RWPE2 (cell line): ENCODE data around the gene WSCD1.

ENCODE experiments used
- ATAC-seq: fragments of 200-7000 bp; cut with Tn5 transposase; 3 replicates; pipeline ENCODE4 v1.9.1; 2021; ENCODE audit warnings: low read depth
- DNase-seq: peaks from one replicate; pipeline ENCODE4 v3.0.0-alpha.2; 2020; ENCODE audit warnings: low spot score
- H3K27ac ChIP-seq: fragments of 450-650 bp; 2 replicates; pipeline ENCODE4 v1.5.1; 2017; ENCODE audit warnings: mild to moderate bottlenecking; ENCODE audit not compliant: poor library complexity, severe bottlenecking
- H3K27me3 ChIP-seq: fragments of 250-450 bp; sonication (Bioruptor Pico); 2 replicates; pipeline ENCODE4 v1.5.1; 2021; ENCODE audit warnings: mild to moderate bottlenecking, moderate library complexity; ENCODE audit not compliant: insufficient read depth, poor library complexity, severe bottlenecking
- H3K36me3 ChIP-seq: fragments of 250-450 bp; sonication (Bioruptor Pico); 2 replicates; pipeline ENCODE4 v1.5.1; 2020; ENCODE audit warnings: low read depth, mild to moderate bottlenecking, moderate library complexity
- H3K4me1 ChIP-seq: fragments of 250-450 bp; sonication (Bioruptor Pico); 2 replicates; pipeline ENCODE4 v1.5.1; 2021; ENCODE audit warnings: mild to moderate bottlenecking, moderate library complexity; ENCODE audit not compliant: insufficient read depth, poor library complexity, severe bottlenecking
- H3K4me3 ChIP-seq: fragments of 250-450 bp; sonication (Bioruptor Pico); 2 replicates; pipeline ENCODE4 v1.5.1; 2021; ENCODE audit warnings: mild to moderate bottlenecking, moderate library complexity; ENCODE audit not compliant: severe bottlenecking
- H3K9me3 ChIP-seq: fragments of 250-450 bp; sonication (Bioruptor Pico); 2 replicates; pipeline ENCODE4 v1.5.1; 2021; ENCODE audit warnings: mild to moderate bottlenecking, moderate library complexity; ENCODE audit not compliant: severe bottlenecking
- CTCF ChIP-seq: fragments of 450-650 bp; IDR thresholded peaks from one replicate; pipeline ENCODE4 v1.5.1; 2017; ENCODE audit warnings: mild to moderate bottlenecking, moderate library complexity; ENCODE audit not compliant: poor library complexity, severe bottlenecking

Gene WSCD1

GRCh38 chr17:6092182-6092902 lies 22.2 kb downstream of the WSCD1 start:
- H3K4me1 ChIP-seq: no peaks in the 10 kb centered on the region
- no peaks in the 10 kb centered on the region for H3K27me3 ChIP-seq
- no peaks in the 10 kb centered on the region for H3K9me3 ChIP-seq
- no peak overlapping the region for H3K4me3 ChIP-seq
- DNase-seq: no peak
- no peak overlapping the region for H3K27ac ChIP-seq
- ATAC-seq: no peak
- TF ChIP-seq CTCF: no peak
- H3K36me3 ChIP-seq: no peaks in the 10 kb centered on the region

GRCh38 chr17:6092903-6093468 lies 22.8 kb downstream of the WSCD1 start:
- no peak for DNase-seq
- Histone ChIP-seq H3K4me3 (no peak overlapping the region), H3K27me3 (no peaks in the 10 kb centered on the region), H3K4me1 (no peaks in the 10 kb centered on the region), H3K9me3 (no peaks in the 10 kb centered on the region), H3K36me3 (no peaks in the 10 kb centered on the region), H3K27ac (no peak overlapping the region)
- TF ChIP-seq CTCF: no peak
- no peak for ATAC-seq

- no peak for TF ChIP-seq CTCF
- Histone ChIP-seq H3K36me3 (no peaks in the 10 kb centered on the region), H3K4me1 (no peaks in the 10 kb centered on the region), H3K27me3 (no peaks in the 10 kb centered on the region), H3K4me3 (no peak overlapping the region), H3K27ac (no peak overlapping the region), H3K9me3 (no peaks in the 10 kb centered on the region)
- ATAC-seq (no peak), DNase-seq (no peak)
Observed at GRCh38 chr17:6094453-6094852, 24.3 kb downstream of the WSCD1 start.

- Histone ChIP-seq H3K9me3 (no peaks in the 10 kb centered on the region), H3K36me3 (no peaks in the 10 kb centered on the region), H3K27ac (no peak overlapping the region), H3K4me3 (no peak overlapping the region), H3K4me1 (no peaks in the 10 kb centered on the region), H3K27me3 (no peaks in the 10 kb centered on the region)
- TF ChIP-seq CTCF: no peak
- DNase-seq (no peak), ATAC-seq (no peak)
Observed at GRCh38 chr17:6094926-6095325, 24.7 kb downstream of the WSCD1 start.

- H3K36me3 ChIP-seq: no peaks in the 10 kb centered on the region
- ATAC-seq (no peak), DNase-seq (no peak)
- H3K9me3 ChIP-seq: no peaks in the 10 kb centered on the region
- H3K4me1 ChIP-seq: no peaks in the 10 kb centered on the region
- no peaks in the 10 kb centered on the region for H3K27me3 ChIP-seq
- no peak overlapping the region for H3K4me3 ChIP-seq
- no peak for TF ChIP-seq CTCF
- H3K27ac ChIP-seq: no peak overlapping the region
Observed at GRCh38 chr17:6095501-6095900, 25.3 kb downstream of the WSCD1 start.
